Natural killer cell (primary cell): ENCODE results near the gene GKN1. TPM values are rescaled to one million over a fixed set of nuclear protein-coding genes. Genes with fewer than 3 reads are reported as not detected.

Source experiments
- ATAC-seq, 3 donors: fragments of 150-1000 bp in 2 of 3; fragments of 200-7000 bp in 1 of 3; cut with Tn5 transposase; 1 replicate in 1 of 3; 2 replicates in 2 of 3; pipeline ENCODE4 v1.10.0; 2021; ENCODE audit warnings: mild to moderate bottlenecking in 2 of 3, moderate library complexity in 2 of 3
- DNase-seq, 2 donors: peaks; one replicate each; pipeline versions ENCODE4 v3.0.0 to v3.0.0-alpha.2; 2013 to 2021; ENCODE audit warnings: mixed read lengths in 1 of 2
- H3K27ac ChIP-seq: one replicate; pipeline ENCODE4 v1.5.1; 2013; ENCODE audit warnings: mild to moderate bottlenecking, low read length
- H3K27me3 ChIP-seq: one replicate; pipeline ENCODE4 v1.6.1; 2013; ENCODE audit warnings: low read length; ENCODE audit not compliant: control insufficient read depth, insufficient read depth
- H3K36me3 ChIP-seq: one replicate; pipeline ENCODE4 v1.6.1; 2013; ENCODE audit warnings: low read length; ENCODE audit not compliant: control insufficient read depth, insufficient read depth
- H3K4me1 ChIP-seq: one replicate; pipeline ENCODE4 v1.6.1; 2013; ENCODE audit warnings: low read length; ENCODE audit not compliant: control insufficient read depth, insufficient read depth
- H3K4me3 ChIP-seq: one replicate; pipeline ENCODE4 v1.5.1; 2013; ENCODE audit warnings: low read length
- H3K9me3 ChIP-seq: one replicate; pipeline ENCODE4 v1.6.1; 2013; ENCODE audit warnings: low read length; ENCODE audit not compliant: control insufficient read depth, insufficient read depth
- H3K27ac Mint-ChIP-seq, 2 donors: one replicate each; pipeline ENCODE4 v1.8.0; 2022; ENCODE audit warnings: mild to moderate bottlenecking in 2 of 2, mixed read lengths in 2 of 2, moderate library complexity in 1 of 2
- H3K27me3 Mint-ChIP-seq, 2 donors: one replicate each; pipeline ENCODE4 v1.8.0; 2022; ENCODE audit warnings: low read depth in 2 of 2, mixed read lengths in 2 of 2
- H3K36me3 Mint-ChIP-seq: one replicate; pipeline ENCODE4 v1.8.0; 2022; ENCODE audit warnings: mixed read lengths
- H3K4me1 Mint-ChIP-seq, 2 donors: one replicate each; pipeline ENCODE4 v1.8.0; 2022; ENCODE audit warnings: mixed read lengths in 2 of 2
- H3K4me3 Mint-ChIP-seq: one replicate; pipeline ENCODE4 v1.8.0; 2022; ENCODE audit warnings: mild to moderate bottlenecking, moderate library complexity, mixed read lengths
- H3K9me3 Mint-ChIP-seq, 2 donors: one replicate each; pipeline ENCODE4 v1.8.0; 2022; ENCODE audit warnings: mixed read lengths in 2 of 2
- WGBS: methylation state at CpG from one replicate; pipeline ENCODE4 v1.1.7; 2013; ENCODE audit warnings: missing lambda C conversion rate; ENCODE audit not compliant: insufficient coverage; 5-methylcytosine and 5-hydroxymethylcytosine counted together
- intact Hi-C: fragments of 100-400 bp; cut with micrococcal nuclease; formaldehyde crosslinking; loops from one replicate; pipeline ENCODE4 v1.14.2; 2022
- total RNA-seq, 4 donors: library from RNA; stranded (reverse); fragments of 120-200 nt in 1 of 4; gene quantifications; one replicate each; pipeline versions ENCODE4 v1.2.3 to v1.2.4, GENCODE V29; 2013 to 2022
- TF ChIP-seq, protein P1 (sequence below): fragments of 200-600 bp; IDR thresholded peaks from one replicate; pipeline ENCODE4 v1.8.0; 2022; ENCODE audit warnings: antibody characterized with exemption

GKN1 gene
- total RNA-seq, 3 donors from 2014 or later (not counting 1 experiment from before 2014, with no cell fraction given), result not detected

DNA sequence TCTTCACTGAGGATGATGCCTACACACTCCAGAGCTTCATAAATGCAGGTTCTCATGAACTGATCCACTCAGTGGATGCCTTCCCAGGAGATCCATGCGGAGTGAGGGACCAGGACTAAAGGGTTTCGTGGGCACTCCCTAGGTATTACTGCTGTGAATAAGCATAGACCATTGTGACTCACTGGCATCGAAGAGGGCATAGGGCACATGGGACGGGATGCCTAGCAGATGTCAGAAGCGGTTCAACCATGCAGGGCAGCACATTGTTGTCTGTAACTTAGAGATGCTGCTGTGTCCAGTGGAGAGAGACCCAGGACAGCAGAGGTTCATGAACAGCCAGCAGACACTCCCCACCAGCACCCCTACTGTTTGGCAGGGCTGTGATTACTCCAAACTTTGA is 39.0 kb upstream of the GKN1 start:
- intact Hi-C loops, result no loop called here
- Mint-ChIP-seq H3K27me3 (peaks cover 23 to 28% of the 10 kb centered on the region in 2 donors), H3K27ac (no peak overlapping the region), H3K9me3 (no peaks in the 10 kb centered on the region), H3K36me3 (no peaks in the 10 kb centered on the region), H3K4me1 (no peaks in the 10 kb centered on the region), H3K4me3 (no peak overlapping the region)
- Histone ChIP-seq H3K4me3 (no peak overlapping the region), H3K4me1 (no peaks in the 10 kb centered on the region), H3K27me3 (no peaks in the 10 kb centered on the region), H3K27ac (no peak overlapping the region), H3K9me3 (no peaks in the 10 kb centered on the region), H3K36me3 (no peaks in the 10 kb centered on the region)
- TF ChIP-seq, protein P1, sequence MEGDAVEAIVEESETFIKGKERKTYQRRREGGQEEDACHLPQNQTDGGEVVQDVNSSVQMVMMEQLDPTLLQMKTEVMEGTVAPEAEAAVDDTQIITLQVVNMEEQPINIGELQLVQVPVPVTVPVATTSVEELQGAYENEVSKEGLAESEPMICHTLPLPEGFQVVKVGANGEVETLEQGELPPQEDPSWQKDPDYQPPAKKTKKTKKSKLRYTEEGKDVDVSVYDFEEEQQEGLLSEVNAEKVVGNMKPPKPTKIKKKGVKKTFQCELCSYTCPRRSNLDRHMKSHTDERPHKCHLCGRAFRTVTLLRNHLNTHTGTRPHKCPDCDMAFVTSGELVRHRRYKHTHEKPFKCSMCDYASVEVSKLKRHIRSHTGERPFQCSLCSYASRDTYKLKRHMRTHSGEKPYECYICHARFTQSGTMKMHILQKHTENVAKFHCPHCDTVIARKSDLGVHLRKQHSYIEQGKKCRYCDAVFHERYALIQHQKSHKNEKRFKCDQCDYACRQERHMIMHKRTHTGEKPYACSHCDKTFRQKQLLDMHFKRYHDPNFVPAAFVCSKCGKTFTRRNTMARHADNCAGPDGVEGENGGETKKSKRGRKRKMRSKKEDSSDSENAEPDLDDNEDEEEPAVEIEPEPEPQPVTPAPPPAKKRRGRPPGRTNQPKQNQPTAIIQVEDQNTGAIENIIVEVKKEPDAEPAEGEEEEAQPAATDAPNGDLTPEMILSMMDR, result no peak
- DNase-seq (no peak), ATAC-seq (no peak)
- WGBS, result 87% methylated on average over 5 of the region's 5 CpGs

DNA sequence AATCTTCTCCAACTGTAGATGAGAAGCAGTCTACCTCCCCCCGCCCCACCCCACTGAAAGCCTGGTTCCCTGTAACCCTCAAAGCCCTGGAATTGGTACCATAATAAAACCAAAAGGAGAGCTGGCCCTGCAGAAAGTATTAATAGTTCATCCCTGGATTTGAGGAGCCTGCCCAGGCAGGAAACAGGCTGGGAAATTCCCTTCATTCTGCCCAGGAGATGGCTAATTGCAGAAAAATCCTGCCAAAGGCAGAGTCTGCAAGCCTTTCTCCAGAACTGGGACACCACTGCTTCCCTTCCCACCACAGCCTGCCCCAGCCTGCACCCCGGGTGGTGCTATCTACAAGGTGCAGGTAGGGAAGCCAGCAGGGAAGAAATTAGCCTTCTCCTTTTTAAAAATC is 38.0 kb upstream of the GKN1 start:
- intact Hi-C loops, result no loop called here
- DNase-seq, result no peak

DNA sequence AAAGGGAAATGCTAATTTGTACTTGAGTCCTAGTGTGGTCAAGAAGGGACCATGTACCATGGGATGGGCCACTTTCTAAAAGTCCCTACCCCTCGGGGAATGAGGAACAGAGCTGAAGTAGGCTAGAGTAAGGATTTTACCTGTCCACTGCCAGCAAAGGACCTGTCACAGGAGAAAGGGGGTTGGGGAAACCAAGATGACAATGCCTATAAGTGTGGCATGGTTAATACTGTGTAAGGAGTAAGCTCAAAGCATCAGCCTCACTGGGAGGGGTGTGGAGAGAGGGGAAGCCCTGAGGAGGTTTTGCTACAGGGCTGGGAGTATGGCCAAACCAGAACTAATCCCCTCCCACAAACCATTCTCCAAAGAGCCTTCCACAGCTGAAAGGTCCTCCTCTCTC is 37.5 kb upstream of the GKN1 start:
- no peaks in the 10 kb centered on the region for H3K4me1 ChIP-seq
- no peak overlapping the region for H3K4me3 ChIP-seq
- H3K27ac Mint-ChIP-seq, result no peak overlapping the region
- peaks cover 28 to 43% of the 10 kb centered on the region in 2 donors for H3K27me3 Mint-ChIP-seq
- H3K4me3 Mint-ChIP-seq, result no peak overlapping the region
- H3K9me3 Mint-ChIP-seq, result no peaks in the 10 kb centered on the region
- H3K27me3 ChIP-seq, result no peaks in the 10 kb centered on the region
- 74% methylated on average over 1 of the region's 1 CpG for WGBS
- H3K9me3 ChIP-seq, result no peaks in the 10 kb centered on the region
- intact Hi-C loops, result no loop called here
- H3K4me1 Mint-ChIP-seq, result no peaks in the 10 kb centered on the region
- no peak for DNase-seq
- H3K36me3 ChIP-seq, result no peaks in the 10 kb centered on the region
- H3K36me3 Mint-ChIP-seq, result no peaks in the 10 kb centered on the region
- no peak overlapping the region for H3K27ac ChIP-seq
- no peak for ATAC-seq
- TF ChIP-seq, protein P1, result no peak

More for the DNA sequence above, 38.0 kb upstream of the GKN1 start:
- H3K4me3 Mint-ChIP-seq, result no peak overlapping the region
- H3K27ac ChIP-seq, result no peak overlapping the region
- ATAC-seq, result no peak
- H3K4me1 Mint-ChIP-seq, result no peaks in the 10 kb centered on the region
- TF ChIP-seq, protein P1, result no peak
- no peaks in the 10 kb centered on the region for H3K36me3 ChIP-seq
- H3K27me3 Mint-ChIP-seq, result peaks cover 28 to 38% of the 10 kb centered on the region in 2 donors
- H3K27me3 ChIP-seq, result no peaks in the 10 kb centered on the region
- H3K9me3 ChIP-seq, result no peaks in the 10 kb centered on the region
- H3K9me3 Mint-ChIP-seq, result no peaks in the 10 kb centered on the region
- no peak overlapping the region for H3K27ac Mint-ChIP-seq
- H3K4me3 ChIP-seq, result no peak overlapping the region
- WGBS, result 88% methylated on average over 1 of the region's 2 CpGs
- no peaks in the 10 kb centered on the region for H3K36me3 Mint-ChIP-seq
- no peaks in the 10 kb centered on the region for H3K4me1 ChIP-seq

DNA sequence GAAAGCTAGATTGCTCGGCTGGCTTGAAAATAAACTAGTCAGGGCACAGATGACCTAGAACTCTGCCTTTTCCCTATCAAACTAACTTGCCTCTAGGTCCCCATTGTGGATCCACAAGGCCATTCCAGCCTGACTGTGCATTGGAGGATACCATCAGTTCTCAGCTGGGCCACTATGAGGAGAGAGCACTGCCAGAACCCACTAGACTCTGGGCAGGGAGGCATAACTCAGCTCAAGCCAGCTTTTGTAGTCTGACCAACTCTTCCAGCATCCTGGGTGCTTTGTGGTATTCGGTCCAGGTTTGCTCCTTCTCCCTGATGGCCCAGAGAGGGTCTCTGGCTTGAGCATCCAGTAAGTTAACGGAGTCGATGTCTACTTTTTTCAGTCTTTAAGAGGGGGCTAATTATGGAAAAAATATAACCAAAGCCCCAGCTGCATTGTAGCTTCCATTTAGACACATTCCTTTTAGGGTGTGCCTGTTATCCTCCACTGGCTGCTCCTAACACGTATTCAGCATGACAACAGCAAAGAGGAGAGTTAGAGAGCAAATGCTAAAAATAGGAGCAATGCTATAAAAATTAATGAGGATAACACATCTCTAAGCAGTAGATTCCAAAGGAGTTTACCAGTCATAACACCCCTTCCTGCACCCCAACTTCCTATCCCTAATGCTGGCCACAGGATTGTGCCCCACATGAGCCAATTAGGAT is 36.9 kb upstream of the GKN1 start:
- H3K27ac Mint-ChIP-seq, result no peak overlapping the region
- ATAC-seq (no peak), DNase-seq (no peak)
- H3K27me3 ChIP-seq, result no peaks in the 10 kb centered on the region
- no peak overlapping the region for H3K4me3 Mint-ChIP-seq
- WGBS, result 96% methylated on average over 5 of the region's 5 CpGs
- H3K9me3 Mint-ChIP-seq, result no peaks in the 10 kb centered on the region
- no peak overlapping the region for H3K27ac ChIP-seq
- H3K4me1 Mint-ChIP-seq, result no peaks in the 10 kb centered on the region
- no peaks in the 10 kb centered on the region for H3K9me3 ChIP-seq
- no peaks in the 10 kb centered on the region for H3K36me3 ChIP-seq
- H3K4me1 ChIP-seq, result no peaks in the 10 kb centered on the region
- intact Hi-C loops, result no loop called here
- H3K4me3 ChIP-seq, result no peak overlapping the region
- TF ChIP-seq, protein P1, result no peak
- no peaks in the 10 kb centered on the region for H3K36me3 Mint-ChIP-seq
- peaks cover 33 to 49% of the 10 kb centered on the region in 2 donors for H3K27me3 Mint-ChIP-seq
